HG03565 (cell line): ENCODE data around the gene PLXDC2.
"Not testable (repeated sequence)": the region's sequence is repeated elsewhere in the genome, so short reads cannot be mapped to it uniquely, and the experiment has no call there.

Experiments
- ATAC-seq: cut with Tn5 transposase; IDR thresholded peaks from one replicate; pipeline ENCODE4 v1.9.1; 2021; ENCODE audit warnings: mild to moderate bottlenecking, moderate library complexity; ENCODE audit not compliant: unreplicated experiment

Gene PLXDC2

GRCh38 chr10:19970256-19970655, 154.0 kb downstream of the PLXDC2 start:
- ATAC-seq, result no peak

GRCh38 chr10:19970717-19971116, 154.5 kb downstream of the PLXDC2 start:
- no peak for ATAC-seq

GRCh38 chr10:19971343-19972052, 155.3 kb downstream of the PLXDC2 start:
- no peak for ATAC-seq

- ATAC-seq, result no peak
Observed at GRCh38 chr10:19974138-19974537, 157.9 kb downstream of the PLXDC2 start.

GRCh38 chr10:19974554-19974953, 158.3 kb downstream of the PLXDC2 start:
- no peak for ATAC-seq

GRCh38 chr10:19977097-19977521, 160.9 kb downstream of the PLXDC2 start:
- ATAC-seq, result no peak

GRCh38 chr10:19979628-19980027, 163.4 kb downstream of the PLXDC2 start:
- no peak for ATAC-seq

GRCh38 chr10:19983880-19984565, 167.8 kb downstream of the PLXDC2 start:
- ATAC-seq, result no peak

GRCh38 chr10:19985745-19986144, 169.5 kb downstream of the PLXDC2 start:
- no peak for ATAC-seq

GRCh38 chr10:19986591-19986990, 170.4 kb downstream of the PLXDC2 start:
- no peak for ATAC-seq

- ATAC-seq, result no peak
Observed at GRCh38 chr10:19987931-19988330, 171.7 kb downstream of the PLXDC2 start.

GRCh38 chr10:19993714-19994315, 177.6 kb downstream of the PLXDC2 start:
- peak; percentile 50 for ATAC-seq

- no peak for ATAC-seq
Observed at GRCh38 chr10:19998482-19998881, 182.2 kb downstream of the PLXDC2 start.

- ATAC-seq, result no peak
Observed at GRCh38 chr10:19999431-19999830, 183.2 kb downstream of the PLXDC2 start.

GRCh38 chr10:20002026-20002425, 185.8 kb downstream of the PLXDC2 start:
- ATAC-seq, result not testable (repeated sequence)

GRCh38 chr10:20002657-20003056, 186.4 kb downstream of the PLXDC2 start:
- no peak for ATAC-seq

GRCh38 chr10:20004087-20004523, 187.9 kb downstream of the PLXDC2 start:
- ATAC-seq, result peak; percentile 31

- no peak for ATAC-seq
Observed at GRCh38 chr10:20005638-20006037, 189.4 kb downstream of the PLXDC2 start.

GRCh38 chr10:20006169-20006870, 190.1 kb downstream of the PLXDC2 start:
- no peak for ATAC-seq

- ATAC-seq, result no peak
Observed at GRCh38 chr10:20007426-20007825, 191.2 kb downstream of the PLXDC2 start.

GRCh38 chr10:20013991-20014750, 197.9 kb downstream of the PLXDC2 start:
- ATAC-seq, result no peak
